Parathyroid adenoma (tissue), 2 donors: ENCODE data around the gene ZNHIT1.

Experiments
- H2AFZ ChIP-seq: fragments of 300-600 bp; sonication (generic); one replicate; pipeline ENCODE4 v1.7.0; 2017; ENCODE audit warnings: antibody characterized with exemption, mild to moderate bottlenecking
- H3K27ac ChIP-seq: fragments of 300-600 bp; sonication (generic); one replicate; pipeline ENCODE4 v1.7.0; 2017
- H3K27me3 ChIP-seq: fragments of 300-600 bp; sonication (generic); one replicate; pipeline ENCODE4 v1.7.0; 2017; ENCODE audit warnings: low read length; ENCODE audit not compliant: control insufficient read depth, insufficient read depth
- H3K36me3 ChIP-seq: fragments of 300-600 bp; sonication (generic); one replicate; pipeline ENCODE4 v1.7.0; 2017; ENCODE audit warnings: low read length; ENCODE audit not compliant: control insufficient read depth, insufficient read depth
- H3K4me1 ChIP-seq: fragments of 300-600 bp; sonication (generic); one replicate; pipeline ENCODE4 v1.7.0; 2017; ENCODE audit warnings: control low read depth
- H3K4me2 ChIP-seq: fragments of 300-600 bp; sonication (generic); one replicate; pipeline ENCODE4 v1.7.0; 2017; ENCODE audit warnings: low read length
- H3K4me3 ChIP-seq: fragments of 300-600 bp; sonication (generic); one replicate; pipeline ENCODE4 v1.7.0; 2017; ENCODE audit warnings: low read depth, low read length
- H3K79me2 ChIP-seq: fragments of 300-600 bp; sonication (generic); one replicate; pipeline ENCODE4 v1.7.0; 2017; ENCODE audit warnings: control low read depth
- H3K9ac ChIP-seq: fragments of 300-600 bp; sonication (generic); one replicate; pipeline ENCODE4 v1.7.0; 2017; ENCODE audit warnings: mild to moderate bottlenecking
- H3K9me3 ChIP-seq: fragments of 300-600 bp; sonication (generic); one replicate; pipeline ENCODE4 v1.7.0; 2017; ENCODE audit warnings: low read length; ENCODE audit not compliant: control insufficient read depth
- CTCF ChIP-seq: fragments of 300-600 bp; sonication (generic); IDR thresholded peaks from one replicate; pipeline ENCODE4 v1.7.0; 2017; ENCODE audit warnings: antibody characterized with exemption, mild to moderate bottlenecking
- donor health status: primary hyperparathyroidism.

ZNHIT1 gene

GRCh38 chr7:101225650-101226049 lies 7.7 kb downstream of the ZNHIT1 start:
- H3K9me3 ChIP-seq: no peaks in the 10 kb centered on the region
- H3K79me2 ChIP-seq: peaks cover 13% of the 10 kb centered on the region
- H3K27ac ChIP-seq: no peak overlapping the region
- no peaks in the 10 kb centered on the region for H3K27me3 ChIP-seq
- H3K4me3 ChIP-seq: no peak overlapping the region
- H3K4me2 ChIP-seq: no peak overlapping the region
- H3K9ac ChIP-seq: no peak overlapping the region
- no peak for TF ChIP-seq CTCF
- no peak overlapping the region for H2AFZ ChIP-seq
- H3K4me1 ChIP-seq: peaks cover 8% of the 10 kb centered on the region
- no peaks in the 10 kb centered on the region for H3K36me3 ChIP-seq

- no peak for TF ChIP-seq CTCF
- peak overlapping the region; percentile 84 for H3K27ac ChIP-seq
- peaks cover 7% of the 10 kb centered on the region for H3K79me2 ChIP-seq
- no peaks in the 10 kb centered on the region for H3K9me3 ChIP-seq
- H2AFZ ChIP-seq: no peak overlapping the region
- H3K4me3 ChIP-seq: no peak overlapping the region
- no peaks in the 10 kb centered on the region for H3K36me3 ChIP-seq
- peaks cover 9% of the 10 kb centered on the region for H3K4me1 ChIP-seq
- no peak overlapping the region for H3K4me2 ChIP-seq
- no peaks in the 10 kb centered on the region for H3K27me3 ChIP-seq
- no peak overlapping the region for H3K9ac ChIP-seq
Observed at GRCh38 chr7:101226721-101227120, 8.8 kb downstream of the ZNHIT1 start.

- no peak for TF ChIP-seq CTCF
- no peaks in the 10 kb centered on the region for H3K27me3 ChIP-seq
- peak overlapping the region; percentile 93 for H2AFZ ChIP-seq
- peak overlapping the region; percentile 78 for H3K27ac ChIP-seq
- peaks cover 12% of the 10 kb centered on the region for H3K4me1 ChIP-seq
- H3K4me3 ChIP-seq: peak overlapping the region; percentile 45
- H3K9ac ChIP-seq: no peak overlapping the region
- no peaks in the 10 kb centered on the region for H3K9me3 ChIP-seq
- no peaks in the 10 kb centered on the region for H3K36me3 ChIP-seq
- H3K79me2 ChIP-seq: no peaks in the 10 kb centered on the region
- peak overlapping the region; percentile 82 for H3K4me2 ChIP-seq
Observed at GRCh38 chr7:101231644-101232043, 13.7 kb downstream of the ZNHIT1 start.

GRCh38 chr7:101232141-101232850 lies 14.3 kb downstream of the ZNHIT1 start:
- Histone ChIP-seq H3K27ac (peak overlapping the region; percentile 78), H2AFZ (peak overlapping the region; percentile 93), H3K27me3 (no peaks in the 10 kb centered on the region), H3K9ac (no peak overlapping the region), H3K9me3 (no peaks in the 10 kb centered on the region), H3K79me2 (no peaks in the 10 kb centered on the region), H3K4me1 (peaks cover 7% of the 10 kb centered on the region), H3K4me2 (peak overlapping the region; percentile 82), H3K4me3 (peak overlapping the region; percentile 45), H3K36me3 (no peaks in the 10 kb centered on the region)
- no peak for TF ChIP-seq CTCF

- no peak for TF ChIP-seq CTCF
- H3K4me2 ChIP-seq: no peak overlapping the region
- peaks cover 7% of the 10 kb centered on the region for H3K4me1 ChIP-seq
- H3K27ac ChIP-seq: no peak overlapping the region
- H3K27me3 ChIP-seq: no peaks in the 10 kb centered on the region
- no peaks in the 10 kb centered on the region for H3K79me2 ChIP-seq
- H2AFZ ChIP-seq: no peak overlapping the region
- no peak overlapping the region for H3K4me3 ChIP-seq
- H3K9me3 ChIP-seq: no peaks in the 10 kb centered on the region
- H3K9ac ChIP-seq: no peak overlapping the region
- no peaks in the 10 kb centered on the region for H3K36me3 ChIP-seq
Observed at GRCh38 chr7:101233907-101234547, 16.1 kb downstream of the ZNHIT1 start.
